B cell (primary cell): ENCODE results near the gene RINL. TPM values are rescaled to one million over a fixed set of nuclear protein-coding genes. Genes with fewer than 3 reads are reported as not detected.

Experiments used
- ATAC-seq: fragments of 200-7000 bp; cut with Tn5 transposase; one replicate; pipeline ENCODE4 v1.10.0; 2021; ENCODE audit warnings: low read depth, mild to moderate bottlenecking, moderate number of reproducible peaks, moderate library complexity
- CTCF ChIA-PET: fragments of 350-600 bp; sonication (Branson Sonifier 250); formaldehyde crosslinking; loops from one replicate; lab custom pipeline; 2021; ENCODE audit warnings: antibody characterized with exemption, inconsistent platforms; lab: Charles Lee
- POLR2A ChIA-PET: fragments of 350-600 bp; sonication (Branson Sonifier 250); formaldehyde crosslinking; loops from one replicate; lab custom pipeline; 2021; ENCODE audit warnings: antibody characterized with exemption; lab: Charles Lee
- DNase-seq: peaks from one replicate; pipeline ENCODE4 v3.0.0; 2013
- H2AFZ ChIP-seq: 2 replicates; pipeline ENCODE4 v1.6.1; 2012; ENCODE audit warnings: mild to moderate bottlenecking, low read depth, low read length; ENCODE audit not compliant: insufficient read depth, poor library complexity, severe bottlenecking
- H3K27ac ChIP-seq, 2 donors: 1 replicate in 1 of 2; 2 replicates in 1 of 2; pipeline ENCODE4 v1.5.1; 2012 to 2013; ENCODE audit warnings: low read length in 2 of 2, mild to moderate bottlenecking in 2 of 2, moderate library complexity in 1 of 2
- H3K27me3 ChIP-seq, 4 experiments: fragments of 200-600 bp in 1 of 4; sonication (generic) in 1 of 4; replicated peaks in 1 of 4; 1 replicate in 2 of 4; 2 replicates in 2 of 4; pipeline versions ENCODE4 v1.6.1 to v1.7.0; 2013 to 2016; ENCODE audit warnings: low read length in 3 of 4, mild to moderate bottlenecking in 2 of 4, mixed read lengths in 1 of 4, moderate library complexity in 1 of 4; ENCODE audit not compliant: insufficient read depth in 4 of 4, control insufficient read depth in 3 of 4; ENCODE audit errors: control extremely low read depth in 1 of 4
- H3K36me3 ChIP-seq, 2 experiments: replicated peaks in 1 of 2; 1 replicate in 1 of 2; 2 replicates in 1 of 2; pipeline versions ENCODE4 v1.6.1 to v1.7.1; 2013; ENCODE audit warnings: low read length in 1 of 2; ENCODE audit not compliant: insufficient read depth in 2 of 2, control insufficient read depth in 1 of 2; ENCODE audit errors: control extremely low read depth in 1 of 2, extremely low read depth in 1 of 2
- H3K4me1 ChIP-seq, 2 donors: fragments of 200-600 bp in 1 of 2; sonication (generic) in 1 of 2; 1 replicate in 1 of 2; 2 replicates in 1 of 2; pipeline versions ENCODE4 v1.5.1 to v1.6.1; 2013 to 2017; ENCODE audit warnings: low read length in 2 of 2; ENCODE audit not compliant: control insufficient read depth in 2 of 2, insufficient read depth in 2 of 2
- H3K4me2 ChIP-seq: replicated peaks from 2 replicates; pipeline ENCODE3; 2012; ENCODE audit warnings: mild to moderate bottlenecking, low read depth, low read length; ENCODE audit not compliant: poor library complexity, severe bottlenecking
- H3K4me3 ChIP-seq, 5 experiments: fragments of 200-600 bp in 1 of 5; sonication (generic) in 1 of 5; 1 replicate in 3 of 5; 2 replicates in 2 of 5; pipeline versions ENCODE4 v1.5.1 to v1.7.0; 2011 to 2016; ENCODE audit warnings: low read length in 4 of 5, mild to moderate bottlenecking in 4 of 5, low read depth in 2 of 5, control low read depth in 1 of 5, moderate library complexity in 1 of 5; ENCODE audit not compliant: insufficient read depth in 1 of 5; ENCODE audit errors: control extremely low read depth in 1 of 5, extremely low read depth in 1 of 5
- H3K79me2 ChIP-seq: fragments of 200-600 bp; sonication (generic); one replicate; pipeline ENCODE4 v1.6.0; 2016; ENCODE audit warnings: low read length; ENCODE audit not compliant: control insufficient read depth, insufficient read depth
- H3K9ac ChIP-seq: fragments of 200-600 bp; sonication (generic); 2 replicates; pipeline ENCODE4 v1.6.1; 2017; ENCODE audit warnings: mild to moderate bottlenecking, low read length, moderate library complexity
- H3K9me3 ChIP-seq, 3 donors: one replicate each; pipeline versions ENCODE4 v1.6.1 to v1.7.1; 2013; ENCODE audit warnings: low read length in 2 of 3; ENCODE audit not compliant: control insufficient read depth in 2 of 3, insufficient read depth in 1 of 3; ENCODE audit errors: control extremely low read depth in 1 of 3
- H4K20me1 ChIP-seq: 2 replicates; pipeline ENCODE4 v1.6.0; 2012; ENCODE audit warnings: mild to moderate bottlenecking, low read length; ENCODE audit not compliant: insufficient read depth, control insufficient read depth, poor library complexity, severe bottlenecking
- H3K27ac Mint-ChIP-seq: one replicate; pipeline ENCODE4 v1.8.0; 2021; ENCODE audit warnings: mixed read lengths
- H3K27me3 Mint-ChIP-seq: one replicate; pipeline ENCODE4 v1.8.0; 2021; ENCODE audit warnings: mixed read lengths
- H3K4me1 Mint-ChIP-seq: one replicate; pipeline ENCODE4 v1.8.0; 2021; ENCODE audit warnings: mixed read lengths
- H3K4me3 Mint-ChIP-seq: one replicate; pipeline ENCODE4 v1.8.0; 2021; ENCODE audit warnings: mixed read lengths
- H3K9me3 Mint-ChIP-seq: one replicate; pipeline ENCODE4 v1.8.0; 2022; ENCODE audit warnings: mixed read lengths; ENCODE audit not compliant: insufficient read depth
- CTCF ChIP-seq: fragments of 200-600 bp; IDR thresholded peaks from one replicate; pipeline ENCODE4 v1.8.0; 2022; ENCODE audit warnings: antibody characterized with exemption, mild to moderate bottlenecking
- EZH2 ChIP-seq: IDR thresholded peaks from 2 replicates; pipeline ENCODE4 v1.6.1; 2012; ENCODE audit warnings: borderline replicate concordance, low read depth, mild to moderate bottlenecking, moderate library complexity, low read length; ENCODE audit not compliant: insufficient read depth, poor library complexity, severe bottlenecking
- WGBS: methylation state at CpG from one replicate; pipeline ENCODE4 v1.1.5; 2013; ENCODE audit warnings: missing lambda C conversion rate; ENCODE audit not compliant: insufficient coverage; 5-methylcytosine and 5-hydroxymethylcytosine counted together
- intact Hi-C: fragments of 100-400 bp; cut with micrococcal nuclease; formaldehyde crosslinking; loops from one replicate; pipeline ENCODE4 v1.10.0; 2022
- polyA plus RNA-seq: library from polyadenylated mRNA; depleted of rRNA; stranded (reverse); fragments of >200 nt; gene quantifications from 2 replicates; pipeline ENCODE4 v1.2.3, GENCODE V29; 2012
- total RNA-seq, 2 donors: library from RNA; stranded (reverse); fragments of 120-200 nt in 1 of 2; gene quantifications; 1 replicate in 1 of 2; 2 replicates in 1 of 2; pipeline versions ENCODE4 v1.2.3 to v1.2.4, GENCODE V29; 2013 to 2022

Gene RINL
- total and polyA plus RNA-seq, 2 donors (not counting 1 experiment from before 2014, with no cell fraction given): 67.0 to 113 TPM

- Histone ChIP-seq H3K4me3 (no peak overlapping the region), H3K4me1 (no peaks in the 10 kb centered on the region), H2AFZ (no peak overlapping the region), H3K9ac (no peak overlapping the region), H3K4me2 (no peak overlapping the region), H3K36me3 (peaks cover 1 to 15% of the 10 kb centered on the region in 2 experiments), H3K27me3 (no peaks in the 10 kb centered on the region), H3K9me3 (no peaks in the 10 kb centered on the region), H3K27ac (no peak overlapping the region), H3K79me2 (peaks cover 5% of the 10 kb centered on the region), H4K20me1 (no peaks in the 10 kb centered on the region)
- Mint-ChIP-seq H3K27me3 (no peaks in the 10 kb centered on the region), H3K27ac (no peak overlapping the region), H3K9me3 (no peaks in the 10 kb centered on the region), H3K4me3 (no peak overlapping the region), H3K4me1 (no peaks in the 10 kb centered on the region)
- TF ChIP-seq CTCF (no peak), EZH2 (no peak)
- ChIA-PET CTCF (no interaction called here), POLR2A (no interaction called here)
- intact Hi-C loops: no loop called here
- no peak for DNase-seq
- ATAC-seq: no peak
- WGBS: 84% methylated on average over 9 of the region's 14 CpGs
Observed at GRCh38 chr19:38920602-38921419, 42.7 kb upstream of the RINL start.

GRCh38 chr19:38919837-38920601, 41.9 kb upstream of the RINL start:
- Histone ChIP-seq H3K9ac (no peak overlapping the region), H4K20me1 (no peaks in the 10 kb centered on the region), H3K4me3 (no peak overlapping the region), H3K9me3 (no peaks in the 10 kb centered on the region), H3K79me2 (no peaks in the 10 kb centered on the region), H3K36me3 (peaks cover 1 to 9% of the 10 kb centered on the region in 2 experiments), H3K4me2 (no peak overlapping the region), H3K4me1 (no peaks in the 10 kb centered on the region), H2AFZ (no peak overlapping the region), H3K27me3 (no peaks in the 10 kb centered on the region), H3K27ac (no peak overlapping the region)
- WGBS: 92% methylated on average over 19 of the region's 21 CpGs
- H3K4me3 Mint-ChIP-seq: no peak overlapping the region
- POLR2A ChIA-PET: no interaction called here
- H3K4me1 Mint-ChIP-seq: no peaks in the 10 kb centered on the region
- no peak overlapping the region for H3K27ac Mint-ChIP-seq
- CTCF ChIA-PET: no interaction called here
- no peaks in the 10 kb centered on the region for H3K9me3 Mint-ChIP-seq
- DNase-seq: no peak
- no peak for ATAC-seq
- no peak for TF ChIP-seq EZH2
- no peak for TF ChIP-seq CTCF
- intact Hi-C loops: no loop called here
- H3K27me3 Mint-ChIP-seq: no peaks in the 10 kb centered on the region
